GM12878 (cell line): ENCODE results near the gene ATP13A2. TPM values are rescaled to one million over a fixed set of nuclear protein-coding genes. Genes with fewer than 3 reads are reported as not detected.

Experiments
- ATAC-seq: fragments of 200-7000 bp; cut with Tn5 transposase; 3 replicates; pipeline ENCODE4 v1.9.1; 2020; ENCODE audit warnings: mild to moderate bottlenecking, moderate library complexity
- BruUV-seq: library from RNA; stranded (reverse); fragments of 400-500 nt; replicated peaks from 2 replicates; lab custom pipeline; 2021; lab: Mats Ljungman, UMichigan
- CTCF ChIA-PET: fragments of 300-600 bp; sonication (Branson Sonifier 250); formaldehyde crosslinking; extraction: SDS; loops from one replicate; lab custom pipeline; 2021; ENCODE audit warnings: inconsistent platforms; lab: Yijun Ruan, JAX
- POLR2A ChIA-PET: fragments of 350-600 bp; formaldehyde crosslinking; extraction: SDS; loops from one replicate; lab custom pipeline; 2021; ENCODE audit warnings: inconsistent platforms; lab: Charles Lee
- RAD21 ChIA-PET: fragments of 300-600 bp; sonication (Branson Sonifier 250); formaldehyde crosslinking; loops from one replicate; lab custom pipeline; 2023; ENCODE audit warnings: antibody characterized with exemption; ENCODE audit not compliant: unreplicated experiment; lab: Charles Lee
- SMC1A ChIA-PET: fragments of 300-600 bp; sonication (Branson Sonifier 250); formaldehyde crosslinking; loops from one replicate; lab custom pipeline; 2023; ENCODE audit not compliant: unreplicated experiment, uncharacterized antibody; lab: Charles Lee
- DNase-seq: peaks from one replicate; pipeline ENCODE4 v3.0.0-alpha.2; 2011; ENCODE audit warnings: low read depth, low spot score
- FAIRE-seq: peaks from 3 replicates; lab custom pipeline; 2011; peaks lifted over from hg19 to GRCh38; lab: Jason Lieb, UNC
- H2AFZ ChIP-seq: 2 replicates; pipeline ENCODE4 v1.6.0; 2011; ENCODE audit warnings: low read depth, low read length, control low read depth; ENCODE audit not compliant: control insufficient read depth
- H3K27ac ChIP-seq: 2 replicates; pipeline ENCODE4 v1.5.1; 2011; ENCODE audit warnings: control low read depth; ENCODE audit not compliant: control insufficient read depth, insufficient read depth
- H3K27me3 ChIP-seq, 2 experiments: replicated peaks in 1 of 2; 2 replicates each; pipeline versions ENCODE4 v1.6.0 to v1.6.1; 2011; ENCODE audit warnings: low read length in 1 of 2; ENCODE audit not compliant: control insufficient read depth in 2 of 2, insufficient read depth in 2 of 2
- H3K36me3 ChIP-seq, 2 experiments: 2 replicates each; pipeline ENCODE4 v1.5.1; 2011; ENCODE audit warnings: low read length in 1 of 2; ENCODE audit not compliant: control insufficient read depth in 2 of 2, insufficient read depth in 2 of 2
- H3K4me1 ChIP-seq: 2 replicates; pipeline ENCODE4 v1.6.1; 2011; ENCODE audit warnings: mild to moderate bottlenecking, low read length, moderate library complexity, mixed read lengths; ENCODE audit not compliant: control insufficient read depth, insufficient read depth
- H3K4me2 ChIP-seq: 2 replicates; pipeline ENCODE4 v1.6.0; 2011; ENCODE audit warnings: control low read depth; ENCODE audit not compliant: control insufficient read depth, insufficient read depth
- H3K4me3 ChIP-seq: fragments of 200-600 bp; sonication (generic); 2 replicates; pipeline ENCODE4 v1.5.1; 2016
- H3K79me2 ChIP-seq: 2 replicates; pipeline ENCODE4 v1.6.0; 2011; ENCODE audit warnings: low read length; ENCODE audit not compliant: control insufficient read depth, insufficient read depth
- H3K9ac ChIP-seq: 2 replicates; pipeline ENCODE4 v1.8.0; 2011; ENCODE audit warnings: low read length, control low read depth, mixed read lengths; ENCODE audit not compliant: control insufficient read depth, insufficient read depth
- H3K9me3 ChIP-seq: replicated peaks from 3 replicates; pipeline ENCODE4 v1.5.1; 2011; ENCODE audit warnings: mild to moderate bottlenecking, low read length; ENCODE audit not compliant: control insufficient read depth, insufficient read depth
- H4K20me1 ChIP-seq: 2 replicates; pipeline ENCODE4 v1.6.0; 2011; ENCODE audit not compliant: control insufficient read depth, insufficient read depth
- BCL11A ChIP-seq: IDR thresholded peaks from 2 replicates; pipeline ENCODE4 v1.6.1; 2011; ENCODE audit warnings: low read depth, low read length
- BHLHE40 ChIP-seq, 2 experiments: fragments of 450-650 bp in 1 of 2; IDR thresholded peaks; 2 replicates each; pipeline ENCODE4 v1.6.1; 2011 to 2017; ENCODE audit warnings: low read depth in 2 of 2, borderline replicate concordance in 1 of 2, improper control_type of control experiment in 1 of 2, low read length in 1 of 2, mild to moderate bottlenecking in 1 of 2
- MTA3 ChIP-seq: IDR thresholded peaks from 2 replicates; pipeline ENCODE4 v1.6.1; 2012; ENCODE audit warnings: low read length, inconsistent platforms, borderline replicate concordance
- MYB ChIP-seq: fragments of 150-350 bp; IDR thresholded peaks from 2 replicates; pipeline ENCODE4 v1.6.1; 2014; ENCODE audit warnings: mild to moderate bottlenecking, low read depth, low read length, borderline replicate concordance
- SIN3A ChIP-seq: IDR thresholded peaks from 2 replicates; pipeline ENCODE4 v1.6.1; 2012; ENCODE audit warnings: low read depth, low read length, improper control_type of control experiment
- SMARCA5 ChIP-seq: fragments of 450-650 bp; IDR thresholded peaks from 2 replicates; pipeline ENCODE4 v1.6.1; 2017; ENCODE audit warnings: mild to moderate bottlenecking
- TARDBP ChIP-seq: IDR thresholded peaks from 2 replicates; pipeline ENCODE4 v1.6.1; 2016; ENCODE audit warnings: borderline replicate concordance
- YBX1 ChIP-seq: fragments of 450-650 bp; IDR thresholded peaks from 2 replicates; pipeline ENCODE4 v1.6.1; 2016; ENCODE audit warnings: antibody characterized with exemption
- YY1 ChIP-seq: IDR thresholded peaks from 2 replicates; pipeline ENCODE4 v1.6.1; 2011; ENCODE audit warnings: low read depth, mild to moderate bottlenecking, low read length
- ZNF274 ChIP-seq: IDR thresholded peaks from one replicate; pipeline ENCODE4 v1.8.0; 2011; ENCODE audit not compliant: insufficient read length, insufficient read depth
- WGBS: methylation state at CpG from one replicate; pipeline ENCODE4 v1.1.6; 2016; ENCODE audit warnings: low lambda C conversion rate; ENCODE audit not compliant: insufficient replicate concordance, insufficient coverage; ENCODE audit errors: missing lambda C conversion rate; 5-methylcytosine and 5-hydroxymethylcytosine counted together
- in situ Hi-C: fragments of 300-500 bp; cut with MboI; formaldehyde crosslinking; loops from 9 replicates; pipeline ENCODE4 v1.14.3; 2018; ENCODE audit warnings: mixed read lengths
- intact Hi-C: fragments of 100-400 bp; cut with micrococcal nuclease; formaldehyde crosslinking; loops from one replicate; pipeline ENCODE4 v1.14.2; 2022; ENCODE audit not compliant: unreplicated experiment
- polyA plus RNA-seq, 11 experiments: library from polyadenylated mRNA; depleted of rRNA in 4 of 11; unstranded in 6 of 11; stranded (reverse) in 5 of 11; fragments of >200 nt; fragmentation: Nextera tagmentation in 4 of 11; fragmentation: Illumina TruSeq in 1 of 11; extraction: Ambion mirVana in 4 of 11; extraction: Trizol in 1 of 11; gene quantifications; 1 replicate in 1 of 11; 2 replicates in 10 of 11; pipeline versions ENCODE4 v1.2.1 to v1.2.3, GENCODE V29; 2011 to 2016; ENCODE audit warnings: inconsistent platforms in 2 of 11, missing spikeins in 2 of 11, low read depth in 1 of 11
- total RNA-seq, 4 experiments: library from RNA; depleted of rRNA in 3 of 4; stranded (reverse); fragments of >200 nt in 3 of 4; fragmentation: Illumina TruSeq in 1 of 4; extraction: Trizol in 1 of 4; gene quantifications; 2 replicates each; pipeline versions ENCODE4 v1.2.1 to v1.2.3, GENCODE V29; 2013 to 2021
- TF ChIP-seq, protein P1 (sequence below): IDR thresholded peaks from 2 replicates; pipeline ENCODE4 v1.6.1; 2012; ENCODE audit warnings: low read depth, low read length, improper control_type of control experiment
- TF ChIP-seq, protein P2 (sequence below), 3 experiments: IDR thresholded peaks in 2 of 3; conservative IDR thresholded peaks in 1 of 3; 2 replicates each; pipeline ENCODE4 v1.5.1; 2011; ENCODE audit warnings: low read depth in 3 of 3, low read length in 3 of 3, mild to moderate bottlenecking in 3 of 3, control low read depth in 2 of 3, moderate library complexity in 2 of 3, inconsistent platforms in 1 of 3, mixed read lengths in 1 of 3; ENCODE audit not compliant: control insufficient read depth in 2 of 3, insufficient read depth in 1 of 3; ENCODE audit errors: extremely low read depth in 1 of 3
- TF ChIP-seq, protein P3 (sequence below): fragments of 450-650 bp; IDR thresholded peaks from 2 replicates; pipeline ENCODE4 v1.6.1; 2017; ENCODE audit warnings: mild to moderate bottlenecking, moderate library complexity
- TF ChIP-seq, protein P4 (sequence below): fragments of 450-650 bp; formaldehyde crosslinking; IDR thresholded peaks from 2 replicates; pipeline ENCODE4 v1.5.0; 2022; ENCODE audit warnings: mild to moderate bottlenecking, missing genetic modification characterization

ATP13A2 gene
- total and polyA plus RNA-seq, 10 of the 15 experiments (the other 5 are each of a cell fraction or from before 2014, with no cell fraction given), result 0.24 to 30.5 (median 8.0) TPM

DNA sequence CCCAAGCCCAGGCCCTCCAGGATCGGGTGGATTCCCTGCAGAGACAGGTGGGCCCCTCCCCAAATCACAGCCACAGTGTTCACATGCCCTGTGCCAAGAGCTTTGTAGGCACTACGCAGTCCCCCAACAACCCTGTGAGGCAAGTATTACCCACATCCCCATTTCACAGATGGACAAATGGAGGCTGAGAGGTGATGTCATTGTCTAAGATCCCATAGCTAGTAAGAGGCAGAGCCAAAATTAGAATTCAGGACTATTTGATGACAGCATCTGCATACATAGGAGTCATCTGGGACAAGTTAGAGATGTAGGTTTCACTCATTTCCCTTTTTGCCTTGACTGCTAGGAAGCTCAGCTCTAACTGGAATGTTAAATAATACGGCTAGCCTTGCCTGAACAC is 43.4 kb downstream of the ATP13A2 start (continued):
- no peak for TF ChIP-seq MYB
- TF ChIP-seq SIN3A, result no peak
- TF ChIP-seq BHLHE40 (IDR thresholded peaks at IDR 0.05; ENCODE audit: borderline replicate concordance in 1 of 2, low read depth in 2 of 2, low read length in 1 of 2), result no peak
- TF ChIP-seq TARDBP, result no peak
- TF ChIP-seq, protein P1, sequence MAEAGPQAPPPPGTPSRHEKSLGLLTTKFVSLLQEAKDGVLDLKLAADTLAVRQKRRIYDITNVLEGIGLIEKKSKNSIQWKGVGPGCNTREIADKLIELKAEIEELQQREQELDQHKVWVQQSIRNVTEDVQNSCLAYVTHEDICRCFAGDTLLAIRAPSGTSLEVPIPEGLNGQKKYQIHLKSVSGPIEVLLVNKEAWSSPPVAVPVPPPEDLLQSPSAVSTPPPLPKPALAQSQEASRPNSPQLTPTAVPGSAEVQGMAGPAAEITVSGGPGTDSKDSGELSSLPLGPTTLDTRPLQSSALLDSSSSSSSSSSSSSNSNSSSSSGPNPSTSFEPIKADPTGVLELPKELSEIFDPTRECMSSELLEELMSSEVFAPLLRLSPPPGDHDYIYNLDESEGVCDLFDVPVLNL, result no peak
- TF ChIP-seq, protein P2, sequence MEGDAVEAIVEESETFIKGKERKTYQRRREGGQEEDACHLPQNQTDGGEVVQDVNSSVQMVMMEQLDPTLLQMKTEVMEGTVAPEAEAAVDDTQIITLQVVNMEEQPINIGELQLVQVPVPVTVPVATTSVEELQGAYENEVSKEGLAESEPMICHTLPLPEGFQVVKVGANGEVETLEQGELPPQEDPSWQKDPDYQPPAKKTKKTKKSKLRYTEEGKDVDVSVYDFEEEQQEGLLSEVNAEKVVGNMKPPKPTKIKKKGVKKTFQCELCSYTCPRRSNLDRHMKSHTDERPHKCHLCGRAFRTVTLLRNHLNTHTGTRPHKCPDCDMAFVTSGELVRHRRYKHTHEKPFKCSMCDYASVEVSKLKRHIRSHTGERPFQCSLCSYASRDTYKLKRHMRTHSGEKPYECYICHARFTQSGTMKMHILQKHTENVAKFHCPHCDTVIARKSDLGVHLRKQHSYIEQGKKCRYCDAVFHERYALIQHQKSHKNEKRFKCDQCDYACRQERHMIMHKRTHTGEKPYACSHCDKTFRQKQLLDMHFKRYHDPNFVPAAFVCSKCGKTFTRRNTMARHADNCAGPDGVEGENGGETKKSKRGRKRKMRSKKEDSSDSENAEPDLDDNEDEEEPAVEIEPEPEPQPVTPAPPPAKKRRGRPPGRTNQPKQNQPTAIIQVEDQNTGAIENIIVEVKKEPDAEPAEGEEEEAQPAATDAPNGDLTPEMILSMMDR (IDR thresholded peaks at IDR 0.05 in 2 of 3, conservative IDR thresholded peaks at IDR 0.05 in 1 of 3; ENCODE audit: control insufficient read depth in 2 of 3, extremely low read depth in 1 of 3, insufficient read depth in 1 of 3, low read depth in 3 of 3, low read length in 3 of 3), result no peak
- TF ChIP-seq YBX1, result no peak

DNA sequence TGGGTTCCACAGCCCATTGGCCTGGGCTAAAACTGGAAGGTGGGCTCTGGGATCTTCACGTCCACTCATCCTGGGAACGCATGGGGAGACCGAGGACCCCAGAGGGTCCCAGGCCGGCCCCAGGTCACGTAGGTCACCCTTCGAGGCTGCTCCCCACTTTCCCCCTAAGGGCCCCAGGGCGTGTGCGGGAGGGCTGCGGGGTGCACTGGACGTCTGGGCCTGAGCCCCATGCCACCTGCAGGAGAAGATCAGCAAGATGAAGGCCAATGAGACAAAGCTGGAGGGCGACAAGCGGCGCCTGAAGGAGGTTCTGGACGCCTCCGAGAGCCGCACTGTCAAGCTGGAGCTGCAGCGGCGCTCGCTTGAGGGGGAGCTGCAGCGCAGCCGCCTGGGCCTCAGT is 43.8 kb downstream of the ATP13A2 start:
- Histone ChIP-seq H3K4me2 (no peak overlapping the region), H3K9ac (no peak overlapping the region), H4K20me1 (no peaks in the 10 kb centered on the region), H2AFZ (no peak overlapping the region), H3K9me3 (no peaks in the 10 kb centered on the region), H3K27me3 (no peaks in the 10 kb centered on the region), H3K27ac (no peak overlapping the region), H3K4me3 (no peak overlapping the region), H3K36me3 (no peaks in the 10 kb centered on the region), H3K4me1 (no peaks in the 10 kb centered on the region), H3K79me2 (no peaks in the 10 kb centered on the region)
- DNase-seq (no peak), FAIRE-seq (no peak), ATAC-seq (no peak)
- ChIA-PET CTCF (interaction anchor here (1.6 kb wide), 1 partner anchor 78 kb away, joined by 5 read pairs; no protein-coding TSS in a partner anchor), RAD21 (no interaction called here), POLR2A (no interaction called here), SMC1A (no interaction called here)
- BruUV-seq, result no TSS peak
- 59% methylated on average over 21 of the region's 21 CpGs for WGBS
- in situ Hi-C loops, result no loop called here
- intact Hi-C loops, result no loop called here
- TF ChIP-seq MTA3 (no peak), BCL11A (no peak), ZNF274 (no peak), YY1 (no peak), SMARCA5 (no peak)
- TF ChIP-seq, protein P3, sequence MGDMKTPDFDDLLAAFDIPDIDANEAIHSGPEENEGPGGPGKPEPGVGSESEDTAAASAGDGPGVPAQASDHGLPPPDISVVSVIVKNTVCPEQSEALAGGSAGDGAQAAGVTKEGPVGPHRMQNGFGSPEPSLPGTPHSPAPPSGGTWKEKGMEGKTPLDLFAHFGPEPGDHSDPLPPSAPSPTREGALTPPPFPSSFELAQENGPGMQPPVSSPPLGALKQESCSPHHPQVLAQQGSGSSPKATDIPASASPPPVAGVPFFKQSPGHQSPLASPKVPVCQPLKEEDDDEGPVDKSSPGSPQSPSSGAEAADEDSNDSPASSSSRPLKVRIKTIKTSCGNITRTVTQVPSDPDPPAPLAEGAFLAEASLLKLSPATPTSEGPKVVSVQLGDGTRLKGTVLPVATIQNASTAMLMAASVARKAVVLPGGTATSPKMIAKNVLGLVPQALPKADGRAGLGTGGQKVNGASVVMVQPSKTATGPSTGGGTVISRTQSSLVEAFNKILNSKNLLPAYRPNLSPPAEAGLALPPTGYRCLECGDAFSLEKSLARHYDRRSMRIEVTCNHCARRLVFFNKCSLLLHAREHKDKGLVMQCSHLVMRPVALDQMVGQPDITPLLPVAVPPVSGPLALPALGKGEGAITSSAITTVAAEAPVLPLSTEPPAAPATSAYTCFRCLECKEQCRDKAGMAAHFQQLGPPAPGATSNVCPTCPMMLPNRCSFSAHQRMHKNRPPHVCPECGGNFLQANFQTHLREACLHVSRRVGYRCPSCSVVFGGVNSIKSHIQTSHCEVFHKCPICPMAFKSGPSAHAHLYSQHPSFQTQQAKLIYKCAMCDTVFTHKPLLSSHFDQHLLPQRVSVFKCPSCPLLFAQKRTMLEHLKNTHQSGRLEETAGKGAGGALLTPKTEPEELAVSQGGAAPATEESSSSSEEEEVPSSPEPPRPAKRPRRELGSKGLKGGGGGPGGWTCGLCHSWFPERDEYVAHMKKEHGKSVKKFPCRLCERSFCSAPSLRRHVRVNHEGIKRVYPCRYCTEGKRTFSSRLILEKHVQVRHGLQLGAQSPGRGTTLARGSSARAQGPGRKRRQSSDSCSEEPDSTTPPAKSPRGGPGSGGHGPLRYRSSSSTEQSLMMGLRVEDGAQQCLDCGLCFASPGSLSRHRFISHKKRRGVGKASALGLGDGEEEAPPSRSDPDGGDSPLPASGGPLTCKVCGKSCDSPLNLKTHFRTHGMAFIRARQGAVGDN, result no peak
- TF ChIP-seq, protein P4, sequence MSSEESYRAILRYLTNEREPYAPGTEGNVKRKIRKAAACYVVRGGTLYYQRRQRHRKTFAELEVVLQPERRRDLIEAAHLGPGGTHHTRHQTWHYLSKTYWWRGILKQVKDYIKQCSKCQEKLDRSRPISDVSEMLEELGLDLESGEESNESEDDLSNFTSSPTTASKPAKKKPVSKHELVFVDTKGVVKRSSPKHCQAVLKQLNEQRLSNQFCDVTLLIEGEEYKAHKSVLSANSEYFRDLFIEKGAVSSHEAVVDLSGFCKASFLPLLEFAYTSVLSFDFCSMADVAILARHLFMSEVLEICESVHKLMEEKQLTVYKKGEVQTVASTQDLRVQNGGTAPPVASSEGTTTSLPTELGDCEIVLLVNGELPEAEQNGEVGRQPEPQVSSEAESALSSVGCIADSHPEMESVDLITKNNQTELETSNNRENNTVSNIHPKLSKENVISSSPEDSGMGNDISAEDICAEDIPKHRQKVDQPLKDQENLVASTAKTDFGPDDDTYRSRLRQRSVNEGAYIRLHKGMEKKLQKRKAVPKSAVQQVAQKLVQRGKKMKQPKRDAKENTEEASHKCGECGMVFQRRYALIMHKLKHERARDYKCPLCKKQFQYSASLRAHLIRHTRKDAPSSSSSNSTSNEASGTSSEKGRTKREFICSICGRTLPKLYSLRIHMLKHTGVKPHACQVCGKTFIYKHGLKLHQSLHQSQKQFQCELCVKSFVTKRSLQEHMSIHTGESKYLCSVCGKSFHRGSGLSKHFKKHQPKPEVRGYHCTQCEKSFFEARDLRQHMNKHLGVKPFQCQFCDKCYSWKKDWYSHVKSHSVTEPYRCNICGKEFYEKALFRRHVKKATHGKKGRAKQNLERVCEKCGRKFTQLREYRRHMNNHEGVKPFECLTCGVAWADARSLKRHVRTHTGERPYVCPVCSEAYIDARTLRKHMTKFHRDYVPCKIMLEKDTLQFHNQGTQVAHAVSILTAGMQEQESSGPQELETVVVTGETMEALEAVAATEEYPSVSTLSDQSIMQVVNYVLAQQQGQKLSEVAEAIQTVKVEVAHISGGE (CRISPR knock-in tag), result no peak
